HG03571 (cell line): ENCODE data around the gene NEU3.
"Not testable (repeated sequence)": the region's sequence is repeated elsewhere in the genome, so short reads cannot be mapped to it uniquely, and the experiment has no call there.

ENCODE experiments used
- ATAC-seq: cut with Tn5 transposase; IDR thresholded peaks from one replicate; pipeline ENCODE4 v1.9.1; 2021; ENCODE audit not compliant: unreplicated experiment

The NEU3 gene, protein sequence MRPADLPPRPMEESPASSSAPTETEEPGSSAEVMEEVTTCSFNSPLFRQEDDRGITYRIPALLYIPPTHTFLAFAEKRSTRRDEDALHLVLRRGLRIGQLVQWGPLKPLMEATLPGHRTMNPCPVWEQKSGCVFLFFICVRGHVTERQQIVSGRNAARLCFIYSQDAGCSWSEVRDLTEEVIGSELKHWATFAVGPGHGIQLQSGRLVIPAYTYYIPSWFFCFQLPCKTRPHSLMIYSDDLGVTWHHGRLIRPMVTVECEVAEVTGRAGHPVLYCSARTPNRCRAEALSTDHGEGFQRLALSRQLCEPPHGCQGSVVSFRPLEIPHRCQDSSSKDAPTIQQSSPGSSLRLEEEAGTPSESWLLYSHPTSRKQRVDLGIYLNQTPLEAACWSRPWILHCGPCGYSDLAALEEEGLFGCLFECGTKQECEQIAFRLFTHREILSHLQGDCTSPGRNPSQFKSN

GRCh38 chr11:74988541-74989259 is at the start of gene NEU3:
Gene NEU3 (plus strand): TSS chr11:74988933. CDS start chr11:74989061, 128 bp downstream.
- ATAC-seq = peak; percentile 77

DNA sequence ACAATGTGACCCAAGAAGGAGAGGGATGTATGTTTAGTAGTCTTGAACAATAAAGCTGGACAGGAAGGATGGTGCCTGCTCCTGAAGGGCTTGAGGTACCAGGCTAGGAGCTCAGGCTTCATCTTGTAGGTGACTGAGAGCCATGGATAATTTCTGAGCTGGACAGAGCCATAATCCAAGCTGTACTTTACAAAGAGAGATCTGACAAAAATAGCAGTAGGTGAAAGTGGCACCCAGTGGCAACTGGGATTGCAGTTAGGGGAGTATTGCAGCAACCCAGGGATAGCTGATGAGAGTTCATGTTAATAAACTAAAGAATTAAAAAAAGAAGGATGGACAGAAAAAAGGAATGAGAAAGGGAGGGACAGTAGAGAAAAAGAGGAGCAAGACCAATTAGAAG is 47.2 kb upstream of the NEU3 start:
- ATAC-seq = no peak

GRCh38 chr11:74942073-74942759 is 46.5 kb upstream of the NEU3 start:
- no peak for ATAC-seq

DNA sequence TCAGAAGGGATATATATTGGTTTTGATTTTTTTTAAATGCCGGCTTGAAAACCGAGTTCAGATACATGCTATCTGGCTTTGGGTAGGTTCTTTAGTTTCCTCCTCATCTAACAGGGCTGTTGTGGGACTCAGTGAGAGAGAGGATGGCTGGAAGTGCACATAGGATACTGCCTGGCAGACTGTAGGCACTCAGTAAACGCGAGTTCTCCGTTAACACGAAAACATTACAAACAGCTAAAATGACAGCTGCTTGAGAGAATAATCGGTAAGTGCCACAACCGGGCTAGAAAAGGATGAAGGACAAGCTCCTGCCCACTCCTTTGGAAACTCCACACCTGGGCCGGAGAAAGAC is 40.2 kb upstream of the NEU3 start:
- no peak for ATAC-seq

- ATAC-seq = peak; percentile 86
Measured at GRCh38 chr11:74948898-74949752, 39.6 kb upstream of the NEU3 start, which contains the start of the genes SPCS2 and XRRA1. Gene SPCS2 (plus strand): TSS chr11:74949266. CDS start chr11:74949286, 20 bp downstream. Gene XRRA1 (minus strand): TSS chr11:74949091. CDS start chr11:74940878, 8,213 bp downstream.

- ATAC-seq = no peak
Measured at GRCh38 chr11:74949753-74950137, 39.0 kb upstream of the NEU3 start.

DNA sequence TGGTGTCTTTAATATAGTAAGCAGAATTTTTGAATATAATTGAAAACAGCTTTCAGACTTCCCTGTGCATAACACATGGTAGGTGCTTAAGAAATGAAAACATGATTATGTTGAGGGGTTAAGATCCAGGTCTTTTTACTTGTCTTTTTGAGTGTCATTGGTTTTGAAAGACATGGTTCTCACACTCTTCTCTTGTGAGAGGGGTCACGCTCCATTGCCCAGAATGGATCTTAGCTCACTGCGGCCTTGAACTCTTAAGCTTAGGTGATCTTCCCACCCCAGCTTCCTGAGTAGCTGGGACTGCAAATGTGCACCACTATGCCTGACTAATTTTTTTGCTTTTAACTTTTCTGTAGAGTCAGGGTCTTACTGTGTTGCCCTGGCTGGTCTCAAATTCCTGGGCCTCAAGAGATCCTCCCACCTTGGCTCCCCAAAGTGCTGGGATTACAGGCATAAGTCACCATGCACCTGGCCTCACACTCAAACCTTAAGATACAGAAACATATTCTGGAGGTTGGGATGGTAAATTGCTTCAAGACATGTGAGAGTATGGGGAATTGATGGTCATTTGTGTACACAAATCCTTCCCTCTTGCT is 38.3 kb upstream of the NEU3 start:
- ATAC-seq = no peak

DNA sequence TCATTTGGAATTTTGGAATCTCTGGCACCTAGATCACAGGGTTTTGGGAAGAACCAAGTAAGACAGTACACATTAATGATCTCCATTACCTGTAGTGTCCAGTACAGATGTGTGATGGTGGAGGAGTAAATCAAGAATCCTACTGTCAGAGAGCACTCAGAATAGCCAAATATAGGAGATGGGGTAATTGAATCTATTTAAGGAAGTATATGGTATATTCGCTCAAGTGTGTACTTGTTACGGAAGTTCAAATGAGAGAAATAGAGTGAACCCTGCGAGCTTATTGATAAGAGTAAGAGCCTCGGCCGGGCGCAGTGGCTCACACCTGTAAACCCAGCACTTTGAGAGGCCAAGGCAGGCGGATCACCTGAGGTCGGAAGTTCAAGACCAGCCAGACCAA is 37.5 kb upstream of the NEU3 start:
- no peak for ATAC-seq

GRCh38 chr11:74952752-74953151 is 36.0 kb upstream of the NEU3 start:
- ATAC-seq = no peak

DNA sequence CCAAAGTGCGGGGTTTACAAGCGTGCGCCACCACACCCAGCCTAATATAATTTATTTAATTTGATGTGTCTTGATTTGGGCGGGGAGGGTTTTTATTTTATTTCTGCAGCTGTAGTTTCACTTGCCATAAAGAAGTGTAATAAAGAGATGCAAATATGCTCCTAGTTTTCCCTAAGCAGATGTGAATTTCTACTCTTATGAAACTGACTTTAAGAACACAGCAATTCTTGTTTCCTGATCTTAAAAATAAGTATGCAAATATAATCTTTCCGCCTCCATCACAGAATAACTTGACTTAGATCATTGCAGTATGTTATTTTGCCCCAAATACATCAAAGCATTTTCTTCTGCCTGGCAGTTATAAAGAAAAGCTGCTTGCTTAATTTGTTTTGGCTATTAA is 35.3 kb upstream of the NEU3 start:
- no peak for ATAC-seq

DNA sequence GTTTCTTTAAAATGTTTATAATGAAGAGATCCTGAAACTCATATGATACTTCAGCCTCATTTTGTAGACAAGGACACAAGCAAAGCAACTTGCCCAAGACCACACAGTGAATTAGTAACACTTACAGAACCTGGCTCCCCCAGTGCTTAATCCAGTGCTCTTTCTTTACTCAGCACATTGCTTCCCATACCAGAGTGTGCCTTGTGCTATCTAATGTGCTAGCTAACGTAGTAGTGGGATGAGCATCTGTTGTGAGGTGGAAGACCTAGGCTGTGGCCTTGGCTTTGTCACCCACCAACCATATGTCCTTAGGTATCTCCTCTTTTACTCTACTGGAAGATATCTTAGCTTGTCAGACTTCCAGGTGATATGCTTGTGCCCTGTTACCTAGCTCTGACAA is 34.5 kb upstream of the NEU3 start:
- no peak for ATAC-seq

- no peak for ATAC-seq
Measured at GRCh38 chr11:74956397-74957015, 32.2 kb upstream of the NEU3 start.

- no peak for ATAC-seq
Measured at GRCh38 chr11:74957937-74958629, 30.6 kb upstream of the NEU3 start.

GRCh38 chr11:74960128-74960527 is 28.6 kb upstream of the NEU3 start:
- not testable (repeated sequence) for ATAC-seq

GRCh38 chr11:74966651-74967050 is 22.1 kb upstream of the NEU3 start:
- no peak for ATAC-seq

DNA sequence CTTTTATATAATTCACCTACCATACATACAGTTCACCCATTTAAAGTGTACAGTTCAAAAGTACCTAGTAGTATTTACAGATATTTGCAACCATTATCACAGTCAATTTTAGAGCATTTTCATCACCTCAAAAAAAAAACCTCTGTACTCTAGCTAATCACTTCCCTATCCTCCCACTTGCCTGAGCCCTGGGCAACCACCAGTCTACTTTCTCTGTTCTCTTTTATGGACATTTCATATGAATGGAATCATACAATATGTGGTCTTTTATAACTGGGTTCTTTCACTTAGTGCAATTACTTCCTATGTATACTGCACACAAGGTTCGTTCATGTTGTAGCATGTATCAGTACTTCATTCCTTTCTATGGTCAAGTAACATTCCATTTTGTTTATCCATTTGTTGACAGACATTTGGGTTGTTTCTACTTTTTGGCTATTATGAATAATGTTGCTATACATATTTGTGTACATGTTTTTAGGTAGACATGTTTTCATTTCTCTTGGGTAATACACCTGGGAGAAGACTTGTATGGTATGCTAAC is 17.8 kb upstream of the NEU3 start:
- no peak for ATAC-seq

- ATAC-seq = no peak
Measured at GRCh38 chr11:74971424-74971823, 17.3 kb upstream of the NEU3 start.

- ATAC-seq = no peak
Measured at GRCh38 chr11:74978041-74978440, 10.7 kb upstream of the NEU3 start.

DNA sequence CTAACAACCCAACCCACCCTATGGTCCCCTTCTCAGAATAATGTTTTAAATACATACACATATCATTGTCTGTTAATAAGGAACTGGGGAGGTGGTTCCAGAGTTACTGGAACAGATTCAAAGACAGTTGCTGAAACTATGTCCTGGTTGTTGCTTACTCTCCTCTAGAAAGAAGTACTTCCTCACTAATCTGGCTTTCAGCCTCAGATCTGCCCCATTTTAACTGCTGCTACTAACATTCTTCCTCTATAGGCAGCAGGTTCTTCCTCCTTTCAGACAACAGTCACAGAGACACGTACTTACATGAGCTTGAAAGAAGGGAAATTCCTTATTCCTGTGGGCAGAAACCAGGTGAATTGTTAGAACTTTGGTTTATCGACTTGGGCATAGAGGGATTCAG is 8.1 kb upstream of the NEU3 start:
- no peak for ATAC-seq
